Bronchial epithelial cell (primary cell): Measurements from ENCODE around the gene RSBN1. TPM values are rescaled to one million over a fixed set of nuclear protein-coding genes. Genes with fewer than 3 reads are reported as not detected.
A peak's percentile ranks its signal among the peaks of the same experiment; 100 is the strongest.

Experiments used
- DNase-seq: peaks from one replicate; pipeline ENCODE4 v3.0.0-alpha.2; 2010; ENCODE audit warnings: low read depth
- FAIRE-seq: peaks from 2 replicates; lab custom pipeline; 2011; peaks lifted over from hg19 to GRCh38; lab: Jason Lieb, UNC
- H3K27me3 ChIP-seq: 2 replicates; pipeline ENCODE4 v1.5.1; 2011; ENCODE audit warnings: low read length; ENCODE audit not compliant: control insufficient read depth, insufficient read depth
- H3K36me3 ChIP-seq: 2 replicates; pipeline ENCODE4 v1.5.1; 2011; ENCODE audit warnings: low read length; ENCODE audit not compliant: control insufficient read depth, insufficient read depth
- H3K4me3 ChIP-seq: 2 replicates; pipeline ENCODE4 v1.5.1; 2011; ENCODE audit warnings: mild to moderate bottlenecking, low read depth, low read length, control low read depth
- CTCF ChIP-seq: IDR thresholded peaks from 2 replicates; pipeline ENCODE4 v1.5.1; 2011; ENCODE audit warnings: mild to moderate bottlenecking, moderate library complexity, low read length, control low read depth, inconsistent platforms; ENCODE audit not compliant: insufficient read depth, severe bottlenecking
- total RNA-seq: library from RNA; depleted of rRNA; stranded (reverse); fragments of >200 nt; gene quantifications from 2 replicates; pipeline ENCODE4 v1.2.1, GENCODE V29; 2014

Gene RSBN1
- total RNA-seq, 1 donor from 2014 or later = 7.9 TPM

DNA sequence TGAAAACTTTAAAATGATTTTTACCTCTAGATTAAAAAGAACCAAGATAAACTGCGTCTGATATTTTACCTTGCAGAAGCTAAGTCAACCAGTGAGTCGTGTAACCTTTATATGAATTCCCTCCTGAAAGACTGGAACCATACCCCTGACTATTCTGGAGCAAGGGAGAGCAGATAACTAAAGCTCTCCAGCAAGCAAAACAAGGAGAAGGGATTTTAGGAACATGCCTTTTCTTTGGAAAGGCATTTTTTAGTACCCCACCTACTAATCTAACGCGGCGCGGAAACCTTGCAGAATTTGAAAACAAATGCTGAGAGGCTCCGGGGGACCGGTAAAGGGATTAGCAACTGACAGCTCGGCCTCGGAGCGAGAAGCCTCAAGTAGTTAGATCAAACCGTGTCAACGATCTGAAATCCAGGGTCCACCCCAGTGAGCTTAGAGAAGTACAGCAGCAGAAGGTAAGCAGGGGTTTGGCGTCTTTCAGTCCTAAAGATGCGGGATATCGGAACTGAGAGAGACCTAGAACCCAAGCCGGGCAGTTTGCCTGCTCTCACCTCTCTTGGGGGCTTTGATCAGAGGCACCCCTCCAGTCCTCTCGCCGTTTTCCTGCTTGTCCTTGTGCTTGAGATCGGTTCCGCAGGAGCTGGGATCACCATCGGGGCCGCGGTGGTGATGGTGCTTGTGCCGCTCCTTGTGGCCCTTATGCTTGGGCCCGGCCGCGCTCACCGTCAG, 954 bp downstream of the RSBN1 start:
- FAIRE-seq = no peak

DNA sequence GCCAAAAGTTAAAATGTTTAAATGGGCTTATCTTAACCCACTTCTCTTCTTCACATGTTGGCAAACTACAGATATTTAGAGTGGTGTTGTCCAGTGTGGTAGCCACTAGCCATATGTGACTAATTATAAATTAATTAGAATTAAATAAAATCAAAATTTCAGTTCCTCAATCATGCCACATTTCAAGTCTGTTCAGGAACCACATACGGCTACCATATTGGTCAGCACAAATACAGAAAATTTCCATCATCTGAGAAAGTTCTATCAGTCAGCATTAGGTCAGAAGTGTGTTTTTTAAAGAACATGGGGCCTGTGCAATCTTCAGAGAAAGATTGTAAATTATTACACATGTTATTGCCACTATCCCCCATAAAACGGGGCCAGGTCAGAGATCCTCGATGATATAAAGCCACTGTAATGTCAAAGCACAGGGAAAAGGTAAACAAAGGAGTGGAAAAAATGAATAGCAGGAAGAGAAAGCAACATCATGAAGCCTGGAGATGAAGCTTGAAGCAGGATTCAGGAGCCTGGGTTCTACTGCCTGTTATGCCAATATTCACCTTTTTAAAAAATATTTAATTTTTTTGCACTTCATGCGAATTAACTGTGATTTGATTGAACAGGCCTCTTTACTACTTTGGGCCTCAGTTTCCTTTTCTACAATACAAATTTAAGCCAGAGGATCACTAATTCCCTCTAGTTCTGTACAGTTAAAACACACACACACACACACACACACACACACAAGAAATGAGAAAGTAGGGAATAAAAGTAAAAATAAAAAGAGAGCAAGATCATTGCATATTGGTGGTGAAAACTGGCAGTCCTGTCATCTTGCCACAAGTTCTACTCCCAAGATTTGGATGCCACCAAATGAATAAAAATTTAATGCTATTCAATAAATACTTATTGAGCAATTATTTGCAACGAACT, 2.3 kb downstream of the RSBN1 start:
- DNase-seq (no peak), FAIRE-seq (no peak)
- no peaks in the 10 kb centered on the region for H3K36me3 ChIP-seq
- H3K4me3 ChIP-seq = peak overlapping the region; percentile 75
- no peaks in the 10 kb centered on the region for H3K27me3 ChIP-seq
- TF ChIP-seq CTCF = no peak

More for the DNA sequence above, 954 bp downstream of the RSBN1 start:
- peak; percentile 23 for DNase-seq
- TF ChIP-seq CTCF = no peak
- Histone ChIP-seq H3K36me3 (no peaks in the 10 kb centered on the region), H3K27me3 (no peaks in the 10 kb centered on the region), H3K4me3 (peak overlapping the region; percentile 75)

DNA sequence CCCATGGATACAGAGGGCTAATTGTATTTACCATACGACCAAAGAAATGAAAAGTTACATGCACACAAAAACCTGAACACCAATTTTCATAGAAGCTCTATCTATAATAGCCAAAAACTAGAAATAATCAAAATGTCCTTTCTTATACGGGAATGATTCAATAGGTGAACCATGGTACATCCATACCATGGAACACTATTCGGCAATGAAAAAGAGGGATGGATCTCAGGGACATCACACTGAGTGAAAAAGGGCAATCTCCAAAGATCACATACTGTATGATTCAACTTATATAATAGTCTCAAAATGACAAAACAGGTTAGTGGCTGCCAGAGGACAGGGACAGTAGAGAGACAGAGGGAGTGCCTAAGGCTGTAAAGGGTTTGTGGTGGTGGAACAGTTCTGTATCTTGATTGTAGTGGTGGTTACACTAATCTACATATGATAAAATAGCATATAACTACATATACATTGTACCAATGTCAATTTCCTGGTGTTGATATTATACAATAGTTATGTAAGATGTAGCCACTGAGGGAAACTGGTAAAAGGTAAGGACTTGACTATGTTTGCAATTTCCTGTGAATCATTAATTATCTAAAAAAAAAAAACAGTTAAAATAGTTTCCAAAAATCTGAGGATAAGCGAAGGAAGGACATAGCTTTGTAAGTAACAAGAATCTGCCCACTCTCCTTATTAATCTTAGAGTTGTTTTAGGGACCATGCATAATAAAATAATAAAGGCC, 3.7 kb downstream of the RSBN1 start:
- no peak for TF ChIP-seq CTCF
- FAIRE-seq (no peak), DNase-seq (peak; percentile 62)
- H3K4me3 ChIP-seq = no peak overlapping the region
- no peaks in the 10 kb centered on the region for H3K36me3 ChIP-seq
- no peaks in the 10 kb centered on the region for H3K27me3 ChIP-seq

GRCh38 chr1:113805639-113806038, 6.6 kb downstream of the RSBN1 start:
- Histone ChIP-seq H3K4me3 (no peak overlapping the region), H3K36me3 (no peaks in the 10 kb centered on the region), H3K27me3 (no peaks in the 10 kb centered on the region)
- no peak for DNase-seq
- TF ChIP-seq CTCF = no peak
- no peak for FAIRE-seq

GRCh38 chr1:113805256-113805531, 7.1 kb downstream of the RSBN1 start:
- FAIRE-seq = no peak
- no peak for TF ChIP-seq CTCF
- no peak overlapping the region for H3K4me3 ChIP-seq
- H3K36me3 ChIP-seq = no peaks in the 10 kb centered on the region
- no peaks in the 10 kb centered on the region for H3K27me3 ChIP-seq
- DNase-seq = no peak
